HepG2 (cell line): ENCODE results near the gene ANKRD53. TPM values are rescaled to one million over a fixed set of nuclear protein-coding genes. Genes with fewer than 3 reads are reported as not detected.
A peak's percentile ranks its signal among the peaks of the same experiment; 100 is the strongest.

Experiments
- FOXM1 ChIP-seq: sonication (generic); formaldehyde crosslinking; IDR thresholded peaks from 2 replicates; pipeline ENCODE4 v1.5.0; 2020; ENCODE audit warnings: missing genetic modification reagents
- HNF4G ChIP-seq, 2 experiments: sonication (generic) in 1 of 2; formaldehyde crosslinking in 1 of 2; IDR thresholded peaks; 2 replicates each; pipeline versions ENCODE4 v1.4.0 to v1.6.1; 2011 to 2020; ENCODE audit warnings: borderline replicate concordance in 2 of 2, low read depth in 2 of 2, mild to moderate bottlenecking in 2 of 2, low read length in 1 of 2, missing genetic modification reagents in 1 of 2, moderate library complexity in 1 of 2
- ISX ChIP-seq: sonication (generic); formaldehyde crosslinking; conservative IDR thresholded peaks from 2 replicates; pipeline ENCODE4 v1.5.0; 2020; ENCODE audit warnings: missing genetic modification reagents
- JUN ChIP-seq: sonication (generic); formaldehyde crosslinking; IDR thresholded peaks from 2 replicates; pipeline ENCODE4 v1.4.0; 2020; ENCODE audit warnings: mild to moderate bottlenecking, missing genetic modification reagents
- MAFF ChIP-seq: IDR thresholded peaks from 2 replicates; pipeline ENCODE4 v1.6.1; 2011; ENCODE audit warnings: low read depth, low read length, improper control_type of control experiment
- MEIS2 ChIP-seq: sonication (generic); formaldehyde crosslinking; IDR thresholded peaks from 2 replicates; pipeline ENCODE4 v1.9.0; 2021; ENCODE audit warnings: mild to moderate bottlenecking, missing genetic modification reagents
- ONECUT2 ChIP-seq: sonication (generic); formaldehyde crosslinking; IDR thresholded peaks from 2 replicates; pipeline ENCODE4 v1.4.0; 2020; ENCODE audit warnings: missing genetic modification reagents
- PHB2 ChIP-seq: fragments of 450-650 bp; IDR thresholded peaks from 2 replicates; pipeline ENCODE4 v1.6.1; 2018; ENCODE audit not compliant: partially characterized antibody
- SP5 ChIP-seq: IDR thresholded peaks from 2 replicates; pipeline ENCODE4 v1.6.1; 2016; ENCODE audit warnings: low read depth, borderline replicate concordance
- SRY ChIP-seq: sonication (generic); formaldehyde crosslinking; IDR thresholded peaks from 2 replicates; pipeline ENCODE4 v1.8.0; 2022; ENCODE audit warnings: mild to moderate bottlenecking, missing genetic modification reagents
- U2AF2 ChIP-seq: fragments of 200-400 bp; formaldehyde crosslinking; IDR thresholded peaks from 2 replicates; pipeline ENCODE4 v1.6.1; 2017; ENCODE audit warnings: low read depth, mild to moderate bottlenecking, low read length
- ZFY ChIP-seq: sonication (generic); formaldehyde crosslinking; IDR thresholded peaks from 2 replicates; pipeline ENCODE4 v1.4.0; 2020; ENCODE audit warnings: missing genetic modification reagents
- ZIK1 ChIP-seq: sonication (generic); formaldehyde crosslinking; IDR thresholded peaks from 2 replicates; pipeline ENCODE4 v1.5.0; 2020; ENCODE audit warnings: mild to moderate bottlenecking, low read depth, missing genetic modification reagents, borderline replicate concordance
- ZNF713 ChIP-seq: sonication (generic); formaldehyde crosslinking; IDR thresholded peaks from 2 replicates; pipeline ENCODE4 v1.4.0; 2020; ENCODE audit warnings: mild to moderate bottlenecking, missing genetic modification reagents
- ZNF772 ChIP-seq: sonication (generic); formaldehyde crosslinking; IDR thresholded peaks from 2 replicates; pipeline ENCODE4 v1.5.0; 2020; ENCODE audit warnings: mild to moderate bottlenecking, missing genetic modification reagents
- polyA plus RNA-seq, 8 experiments: library from polyadenylated mRNA; depleted of rRNA in 3 of 8; stranded (reverse) in 7 of 8; unstranded in 1 of 8; fragments of >200 nt; fragmentation: Illumina TruSeq in 4 of 8; extraction: Trizol in 4 of 8; gene quantifications; 2 replicates each; pipeline versions ENCODE4 v1.2.1 to v1.2.3, GENCODE V29; 2011 to 2016; ENCODE audit warnings: low read depth in 4 of 8, missing spikeins in 1 of 8, mixed read lengths in 1 of 8; ENCODE audit not compliant: insufficient read depth in 1 of 8
- total RNA-seq, 5 experiments: library from RNA; depleted of rRNA; stranded (reverse); fragments of >200 nt; fragmentation: Illumina TruSeq; extraction: Trizol; gene quantifications; 2 replicates each; pipeline ENCODE4 v1.2.3, GENCODE V29; 2016; ENCODE audit warnings: low read depth in 1 of 5
- TF ChIP-seq, protein P1 (sequence below): sonication (generic); formaldehyde crosslinking; IDR thresholded peaks from 2 replicates; pipeline ENCODE4 v1.5.0; 2020; ENCODE audit warnings: mild to moderate bottlenecking, missing genetic modification reagents
- TF ChIP-seq, protein P2 (sequence below): sonication (generic); formaldehyde crosslinking; IDR thresholded peaks from 2 replicates; pipeline ENCODE4 v1.4.0; 2020; ENCODE audit warnings: low read depth, mild to moderate bottlenecking, missing genetic modification reagents
- TF ChIP-seq, protein P3 (sequence below): sonication (generic); formaldehyde crosslinking; IDR thresholded peaks from 2 replicates; pipeline ENCODE4 v1.5.1; 2020; ENCODE audit warnings: mild to moderate bottlenecking, missing genetic modification reagents, borderline replicate concordance
- TF ChIP-seq, protein P4 (sequence below): IDR thresholded peaks from 2 replicates; pipeline ENCODE4 v1.6.1; 2016; ENCODE audit warnings: low read depth
- TF ChIP-seq, protein P5 (sequence below): sonication (generic); formaldehyde crosslinking; IDR thresholded peaks from 2 replicates; pipeline ENCODE4 v1.4.0; 2020; ENCODE audit warnings: missing genetic modification reagents

The ANKRD53 gene
- total and polyA plus RNA-seq, 2 of the 13 experiments (the other 11 are each of a cell fraction or from before 2014, with no cell fraction given): 0.15 TPM; not detected in 1

DNA sequence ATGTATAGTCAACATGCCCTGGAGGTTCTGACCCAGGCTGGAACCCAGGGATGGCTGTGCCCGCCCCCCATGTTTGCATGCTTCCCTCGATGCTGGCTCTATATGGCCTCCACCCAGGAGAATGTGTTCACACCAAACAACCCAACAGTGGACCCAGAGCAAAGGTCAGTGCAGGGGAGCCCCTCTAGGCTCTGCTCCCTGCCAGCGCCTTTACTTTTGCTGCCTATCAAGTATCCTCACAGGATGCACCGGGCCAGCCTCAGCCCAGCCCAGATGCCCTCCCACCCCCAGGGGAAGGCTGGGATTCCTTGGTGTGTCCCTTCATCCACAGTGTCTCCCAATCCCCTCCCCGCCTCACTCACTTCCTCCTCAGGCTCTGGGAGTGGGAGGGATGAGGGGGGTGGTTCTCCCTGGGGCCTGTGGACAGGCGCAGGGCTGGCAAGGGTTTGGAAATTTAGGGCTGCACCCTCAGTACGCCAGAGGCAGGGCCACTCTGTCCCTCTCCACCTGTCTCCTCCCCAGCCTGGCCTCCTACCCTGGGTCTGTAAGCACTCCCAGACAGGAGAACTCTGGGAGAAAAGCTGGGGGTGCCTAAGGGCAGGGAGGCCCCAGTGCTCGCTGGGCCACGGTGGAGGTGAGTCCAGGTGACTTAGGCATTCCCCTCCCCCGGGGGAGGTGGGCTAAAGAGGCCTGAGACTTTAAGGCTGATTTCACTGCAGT, 40.4 kb upstream of the ANKRD53 start (continued):
- TF ChIP-seq, protein P1, sequence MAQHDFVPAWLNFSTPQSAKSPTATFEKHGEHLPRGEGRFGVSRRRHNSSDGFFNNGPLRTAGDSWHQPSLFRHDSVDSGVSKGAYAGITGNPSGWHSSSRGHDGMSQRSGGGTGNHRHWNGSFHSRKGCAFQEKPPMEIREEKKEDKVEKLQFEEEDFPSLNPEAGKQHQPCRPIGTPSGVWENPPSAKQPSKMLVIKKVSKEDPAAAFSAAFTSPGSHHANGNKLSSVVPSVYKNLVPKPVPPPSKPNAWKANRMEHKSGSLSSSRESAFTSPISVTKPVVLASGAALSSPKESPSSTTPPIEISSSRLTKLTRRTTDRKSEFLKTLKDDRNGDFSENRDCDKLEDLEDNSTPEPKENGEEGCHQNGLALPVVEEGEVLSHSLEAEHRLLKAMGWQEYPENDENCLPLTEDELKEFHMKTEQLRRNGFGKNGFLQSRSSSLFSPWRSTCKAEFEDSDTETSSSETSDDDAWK: no peak
- TF ChIP-seq, protein P2, sequence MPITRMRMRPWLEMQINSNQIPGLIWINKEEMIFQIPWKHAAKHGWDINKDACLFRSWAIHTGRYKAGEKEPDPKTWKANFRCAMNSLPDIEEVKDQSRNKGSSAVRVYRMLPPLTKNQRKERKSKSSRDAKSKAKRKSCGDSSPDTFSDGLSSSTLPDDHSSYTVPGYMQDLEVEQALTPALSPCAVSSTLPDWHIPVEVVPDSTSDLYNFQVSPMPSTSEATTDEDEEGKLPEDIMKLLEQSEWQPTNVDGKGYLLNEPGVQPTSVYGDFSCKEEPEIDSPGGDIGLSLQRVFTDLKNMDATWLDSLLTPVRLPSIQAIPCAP (CRISPR knock-in tag): no peak
- TF ChIP-seq, protein P3, sequence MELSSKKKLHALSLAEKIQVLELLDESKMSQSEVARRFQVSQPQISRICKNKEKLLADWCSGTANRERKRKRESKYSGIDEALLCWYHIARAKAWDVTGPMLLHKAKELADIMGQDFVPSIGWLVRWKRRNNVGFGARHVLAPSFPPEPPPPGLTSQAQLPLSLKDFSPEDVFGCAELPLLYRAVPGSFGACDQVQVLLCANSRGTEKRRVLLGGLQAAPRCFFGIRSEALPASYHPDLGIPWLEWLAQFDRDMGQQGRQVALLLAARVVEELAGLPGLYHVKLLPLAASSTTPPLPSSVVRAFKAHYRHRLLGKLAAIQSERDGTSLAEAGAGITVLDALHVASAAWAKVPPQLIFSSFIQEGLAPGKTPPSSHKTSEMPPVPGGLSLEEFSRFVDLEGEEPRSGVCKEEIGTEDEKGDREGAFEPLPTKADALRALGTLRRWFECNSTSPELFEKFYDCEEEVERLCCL: no peak
- TF ChIP-seq, protein P4, sequence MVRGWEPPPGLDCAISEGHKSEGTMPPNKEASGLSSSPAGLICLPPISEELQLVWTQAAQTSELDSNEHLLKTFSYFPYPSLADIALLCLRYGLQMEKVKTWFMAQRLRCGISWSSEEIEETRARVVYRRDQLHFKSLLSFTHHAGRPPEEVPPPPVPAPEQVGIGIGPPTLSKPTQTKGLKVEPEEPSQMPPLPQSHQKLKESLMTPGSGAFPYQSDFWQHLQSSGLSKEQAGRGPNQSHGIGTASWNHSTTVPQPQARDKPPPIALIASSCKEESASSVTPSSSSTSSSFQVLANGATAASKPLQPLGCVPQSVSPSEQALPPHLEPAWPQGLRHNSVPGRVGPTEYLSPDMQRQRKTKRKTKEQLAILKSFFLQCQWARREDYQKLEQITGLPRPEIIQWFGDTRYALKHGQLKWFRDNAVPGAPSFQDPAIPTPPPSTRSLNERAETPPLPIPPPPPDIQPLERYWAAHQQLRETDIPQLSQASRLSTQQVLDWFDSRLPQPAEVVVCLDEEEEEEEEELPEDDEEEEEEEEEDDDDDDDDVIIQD (CRISPR knock-in tag): no peak
- TF ChIP-seq U2AF2: no peak
- TF ChIP-seq SRY (CRISPR knock-in tag): no peak
- TF ChIP-seq, protein P5, sequence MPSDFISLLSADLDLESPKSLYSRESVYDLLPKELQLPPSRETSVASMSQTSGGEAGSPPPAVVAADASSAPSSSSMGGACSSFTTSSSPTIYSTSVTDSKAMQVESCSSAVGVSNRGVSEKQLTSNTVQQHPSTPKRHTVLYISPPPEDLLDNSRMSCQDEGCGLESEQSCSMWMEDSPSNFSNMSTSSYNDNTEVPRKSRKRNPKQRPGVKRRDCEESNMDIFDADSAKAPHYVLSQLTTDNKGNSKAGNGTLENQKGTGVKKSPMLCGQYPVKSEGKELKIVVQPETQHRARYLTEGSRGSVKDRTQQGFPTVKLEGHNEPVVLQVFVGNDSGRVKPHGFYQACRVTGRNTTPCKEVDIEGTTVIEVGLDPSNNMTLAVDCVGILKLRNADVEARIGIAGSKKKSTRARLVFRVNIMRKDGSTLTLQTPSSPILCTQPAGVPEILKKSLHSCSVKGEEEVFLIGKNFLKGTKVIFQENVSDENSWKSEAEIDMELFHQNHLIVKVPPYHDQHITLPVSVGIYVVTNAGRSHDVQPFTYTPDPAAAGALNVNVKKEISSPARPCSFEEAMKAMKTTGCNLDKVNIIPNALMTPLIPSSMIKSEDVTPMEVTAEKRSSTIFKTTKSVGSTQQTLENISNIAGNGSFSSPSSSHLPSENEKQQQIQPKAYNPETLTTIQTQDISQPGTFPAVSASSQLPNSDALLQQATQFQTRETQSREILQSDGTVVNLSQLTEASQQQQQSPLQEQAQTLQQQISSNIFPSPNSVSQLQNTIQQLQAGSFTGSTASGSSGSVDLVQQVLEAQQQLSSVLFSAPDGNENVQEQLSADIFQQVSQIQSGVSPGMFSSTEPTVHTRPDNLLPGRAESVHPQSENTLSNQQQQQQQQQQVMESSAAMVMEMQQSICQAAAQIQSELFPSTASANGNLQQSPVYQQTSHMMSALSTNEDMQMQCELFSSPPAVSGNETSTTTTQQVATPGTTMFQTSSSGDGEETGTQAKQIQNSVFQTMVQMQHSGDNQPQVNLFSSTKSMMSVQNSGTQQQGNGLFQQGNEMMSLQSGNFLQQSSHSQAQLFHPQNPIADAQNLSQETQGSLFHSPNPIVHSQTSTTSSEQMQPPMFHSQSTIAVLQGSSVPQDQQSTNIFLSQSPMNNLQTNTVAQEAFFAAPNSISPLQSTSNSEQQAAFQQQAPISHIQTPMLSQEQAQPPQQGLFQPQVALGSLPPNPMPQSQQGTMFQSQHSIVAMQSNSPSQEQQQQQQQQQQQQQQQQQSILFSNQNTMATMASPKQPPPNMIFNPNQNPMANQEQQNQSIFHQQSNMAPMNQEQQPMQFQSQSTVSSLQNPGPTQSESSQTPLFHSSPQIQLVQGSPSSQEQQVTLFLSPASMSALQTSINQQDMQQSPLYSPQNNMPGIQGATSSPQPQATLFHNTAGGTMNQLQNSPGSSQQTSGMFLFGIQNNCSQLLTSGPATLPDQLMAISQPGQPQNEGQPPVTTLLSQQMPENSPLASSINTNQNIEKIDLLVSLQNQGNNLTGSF (CRISPR knock-in tag): no peak
- 0 out of 2 replicates have a peak, but pooled peaks have one; percentile 28 for TF ChIP-seq ZNF772 (CRISPR knock-in tag)
- TF ChIP-seq FOXM1 (CRISPR knock-in tag): no peak
- TF ChIP-seq ZIK1 (CRISPR knock-in tag): no peak
- no peak for TF ChIP-seq PHB2
- TF ChIP-seq MAFF: no peak
- TF ChIP-seq ZNF713 (CRISPR knock-in tag): no peak
- TF ChIP-seq ONECUT2 (CRISPR knock-in tag): no peak
- TF ChIP-seq SP5 (CRISPR knock-in tag): 0 out of 2 replicates have a peak, but pooled peaks have one; percentile 25
- peak; percentile 86 for TF ChIP-seq HNF4G (IDR thresholded peaks at IDR 0.05; ENCODE audit: borderline replicate concordance, low read depth, low read length)
- TF ChIP-seq HNF4G (CRISPR knock-in tag; IDR thresholded peaks at IDR 0.05; ENCODE audit: borderline replicate concordance, low read depth): peak; percentile 90
- no peak for TF ChIP-seq ISX (CRISPR knock-in tag)
- no peak for TF ChIP-seq ZFY (CRISPR knock-in tag)
- no peak for TF ChIP-seq MEIS2 (CRISPR knock-in tag)
- TF ChIP-seq JUN (CRISPR knock-in tag): no peak
